Measurements from ENCODE around the gene SLC2A5.

The SLC2A5 gene

GRCh38 chr1:9059891-9060744 is 9.3 kb downstream of the SLC2A5 start:
- H2BK5ac ChIP-seq (ENCODE audit: low read depth, low read length, poor library complexity) = no peak overlapping the region
- no peaks in the 10 kb centered on the region for H3K36me3 ChIP-seq (ENCODE audit: control insufficient read depth in 1 of 2, insufficient read depth in 2 of 2, low read length in 2 of 2)
- H3K27ac ChIP-seq (ENCODE audit: low read depth, low read length) = no peak overlapping the region
- no peak overlapping the region for H4K91ac ChIP-seq (ENCODE audit: low read depth, low read length)
- no peak overlapping the region for H4K12ac ChIP-seq (ENCODE audit: low read depth, low read length)
- H3K79me1 ChIP-seq (ENCODE audit: low read length) = no peaks in the 10 kb centered on the region
- no peak overlapping the region for H2AFZ ChIP-seq (ENCODE audit: insufficient read depth, low read length, poor library complexity)
- H3K4me3 ChIP-seq (ENCODE audit: low read depth, low read length) = no peak overlapping the region
- DNase-seq = no peak
- no peak overlapping the region for H2AK5ac ChIP-seq (ENCODE audit: low read length)
- H3K4me2 ChIP-seq (ENCODE audit: low read length) = no peak overlapping the region
- H3K9ac ChIP-seq (ENCODE audit: low read length) = no peak overlapping the region
- no peak overlapping the region for H2BK12ac ChIP-seq (ENCODE audit: low read length)
- no peak overlapping the region for H2BK120ac ChIP-seq (ENCODE audit: insufficient read depth, low read length, poor library complexity)
- no peaks in the 10 kb centered on the region for H3K4me1 ChIP-seq (ENCODE audit: control insufficient read depth in 1 of 2, insufficient read depth in 2 of 2, low read length in 2 of 2)
- H3K9me3 ChIP-seq (ENCODE audit: insufficient read depth, low read depth, low read length) = peaks cover 3% of the 10 kb centered on the region
- H4K8ac ChIP-seq (ENCODE audit: low read depth, low read length) = no peak overlapping the region
- H3K18ac ChIP-seq (ENCODE audit: low read length) = no peak overlapping the region
- no peak overlapping the region for H3K14ac ChIP-seq (ENCODE audit: low read length)
- 100% methylated on average over 1 of the region's 4 CpGs for WGBS (ENCODE audit: extremely low coverage, insufficient coverage, insufficient read length)
- no peak overlapping the region for H3K4ac ChIP-seq (ENCODE audit: low read depth, low read length)
- H3K27me3 ChIP-seq (ENCODE audit: insufficient read depth, low read length) = no peaks in the 10 kb centered on the region
- peak overlapping the region; percentile 44 for H3K23ac ChIP-seq (ENCODE audit: low read length)
- H3K79me2 ChIP-seq (ENCODE audit: control insufficient read depth, insufficient read depth, low read length, poor library complexity) = no peaks in the 10 kb centered on the region

DNA sequence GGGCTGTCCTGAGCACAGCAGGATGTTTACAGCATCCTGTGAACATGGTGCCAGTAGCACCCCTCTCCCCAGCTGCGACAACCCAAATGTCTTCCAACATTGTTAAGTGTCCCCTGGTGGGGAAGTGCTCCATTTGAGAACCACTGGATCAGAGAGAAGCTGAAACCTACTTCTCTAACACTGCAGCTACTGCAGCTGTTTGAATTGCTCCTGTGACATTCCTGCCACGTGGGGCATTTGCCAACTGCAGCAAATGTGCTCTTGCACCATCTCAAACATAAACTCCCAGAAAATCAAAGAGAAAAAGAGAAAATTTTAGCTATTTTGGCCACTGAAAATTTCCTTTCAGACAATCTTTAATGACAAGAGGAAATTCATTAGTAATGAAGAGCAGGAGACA is 11.0 kb downstream of the SLC2A5 start:
- Histone ChIP-seq H3K9ac (ENCODE audit: low read length) (no peak overlapping the region), H3K4ac (ENCODE audit: low read depth, low read length) (no peak overlapping the region), H2BK5ac (ENCODE audit: low read depth, low read length, poor library complexity) (no peak overlapping the region), H4K12ac (ENCODE audit: low read depth, low read length) (no peak overlapping the region), H3K36me3 (ENCODE audit: control insufficient read depth in 1 of 2, insufficient read depth in 2 of 2, low read length in 2 of 2) (no peaks in the 10 kb centered on the region), H3K23ac (ENCODE audit: low read length) (no peak overlapping the region), H3K27me3 (ENCODE audit: insufficient read depth, low read length) (no peaks in the 10 kb centered on the region), H2BK120ac (ENCODE audit: insufficient read depth, low read length, poor library complexity) (no peak overlapping the region), H3K14ac (ENCODE audit: low read length) (no peak overlapping the region), H3K4me1 (ENCODE audit: control insufficient read depth in 1 of 2, insufficient read depth in 2 of 2, low read length in 2 of 2) (no peaks in the 10 kb centered on the region), H2AK5ac (ENCODE audit: low read length) (no peak overlapping the region), H2BK12ac (ENCODE audit: low read length) (no peak overlapping the region), H3K79me2 (ENCODE audit: control insufficient read depth, insufficient read depth, low read length, poor library complexity) (no peaks in the 10 kb centered on the region), H2AFZ (ENCODE audit: insufficient read depth, low read length, poor library complexity) (no peak overlapping the region), H4K91ac (ENCODE audit: low read depth, low read length) (no peak overlapping the region), H3K27ac (ENCODE audit: low read depth, low read length) (no peak overlapping the region), H3K79me1 (ENCODE audit: low read length) (no peaks in the 10 kb centered on the region), H3K4me3 (ENCODE audit: low read depth, low read length) (no peak overlapping the region), H3K9me3 (ENCODE audit: insufficient read depth, low read depth, low read length) (peaks cover 3% of the 10 kb centered on the region), H3K18ac (ENCODE audit: low read length) (no peak overlapping the region), H3K4me2 (ENCODE audit: low read length) (no peak overlapping the region), H4K8ac (ENCODE audit: low read depth, low read length) (no peak overlapping the region)
- DNase-seq = peak; percentile 25 to 62
- no CpG with 5 or more reads among the region's 2 CpGs for WGBS (ENCODE audit: extremely low coverage, insufficient coverage, insufficient read length)

DNA sequence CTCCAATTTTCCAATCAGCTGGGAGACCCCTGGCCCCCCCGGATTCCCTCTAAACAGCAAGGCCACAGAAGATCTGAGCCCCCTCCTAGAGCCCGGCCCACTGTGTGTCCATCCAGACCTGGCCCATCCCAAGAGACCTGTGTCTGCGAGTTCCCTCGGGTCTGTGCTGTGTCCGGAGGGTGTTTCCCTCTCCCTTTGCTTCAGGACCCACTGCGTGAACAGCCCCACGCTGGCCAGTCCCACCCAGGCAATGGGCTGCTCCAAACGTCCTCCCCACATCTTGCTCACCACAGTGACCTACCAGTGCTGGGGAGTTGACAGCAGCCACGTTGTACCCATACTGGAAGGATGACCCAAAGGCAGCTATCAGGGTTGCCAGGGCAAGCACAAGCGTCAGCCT is 11.6 kb downstream of the SLC2A5 start:
- Histone ChIP-seq H3K79me1 (ENCODE audit: low read length) (no peaks in the 10 kb centered on the region), H3K27ac (ENCODE audit: low read depth, low read length) (no peak overlapping the region), H3K9ac (ENCODE audit: low read length) (no peak overlapping the region), H3K36me3 (ENCODE audit: control insufficient read depth in 1 of 2, insufficient read depth in 2 of 2, low read length in 2 of 2) (no peaks in the 10 kb centered on the region), H3K27me3 (ENCODE audit: insufficient read depth, low read length) (no peaks in the 10 kb centered on the region), H3K4me3 (ENCODE audit: low read depth, low read length) (no peak overlapping the region), H3K4ac (ENCODE audit: low read depth, low read length) (no peak overlapping the region), H2BK12ac (ENCODE audit: low read length) (no peak overlapping the region), H4K91ac (ENCODE audit: low read depth, low read length) (no peak overlapping the region), H2BK120ac (ENCODE audit: insufficient read depth, low read length, poor library complexity) (no peak overlapping the region), H3K4me1 (ENCODE audit: control insufficient read depth in 1 of 2, insufficient read depth in 2 of 2, low read length in 2 of 2) (no peaks in the 10 kb centered on the region), H2AK5ac (ENCODE audit: low read length) (no peak overlapping the region), H2BK5ac (ENCODE audit: low read depth, low read length, poor library complexity) (no peak overlapping the region), H3K23ac (ENCODE audit: low read length) (no peak overlapping the region), H3K79me2 (ENCODE audit: control insufficient read depth, insufficient read depth, low read length, poor library complexity) (no peaks in the 10 kb centered on the region), H4K12ac (ENCODE audit: low read depth, low read length) (no peak overlapping the region), H2AFZ (ENCODE audit: insufficient read depth, low read length, poor library complexity) (no peak overlapping the region), H4K8ac (ENCODE audit: low read depth, low read length) (no peak overlapping the region), H3K18ac (ENCODE audit: low read length) (no peak overlapping the region), H3K14ac (ENCODE audit: low read length) (no peak overlapping the region), H3K4me2 (ENCODE audit: low read length) (no peak overlapping the region), H3K9me3 (ENCODE audit: insufficient read depth, low read depth, low read length) (peaks cover 3% of the 10 kb centered on the region)
- DNase-seq = no peak
- no CpG with 5 or more reads among the region's 10 CpGs for WGBS (ENCODE audit: extremely low coverage, insufficient coverage, insufficient read length)

- Histone ChIP-seq H3K14ac (ENCODE audit: low read length) (no peak overlapping the region), H3K79me1 (ENCODE audit: low read length) (no peaks in the 10 kb centered on the region), H3K79me2 (ENCODE audit: control insufficient read depth, insufficient read depth, low read length, poor library complexity) (no peaks in the 10 kb centered on the region), H3K4me3 (ENCODE audit: low read depth, low read length) (no peak overlapping the region), H4K91ac (ENCODE audit: low read depth, low read length) (no peak overlapping the region), H3K9ac (ENCODE audit: low read length) (no peak overlapping the region), H2AK5ac (ENCODE audit: low read length) (no peak overlapping the region), H2BK120ac (ENCODE audit: insufficient read depth, low read length, poor library complexity) (no peak overlapping the region), H3K4ac (ENCODE audit: low read depth, low read length) (no peak overlapping the region), H3K23ac (ENCODE audit: low read length) (no peak overlapping the region), H3K27ac (ENCODE audit: low read depth, low read length) (no peak overlapping the region), H3K4me1 (ENCODE audit: control insufficient read depth in 1 of 2, insufficient read depth in 2 of 2, low read length in 2 of 2) (no peaks in the 10 kb centered on the region), H4K12ac (ENCODE audit: low read depth, low read length) (no peak overlapping the region), H3K4me2 (ENCODE audit: low read length) (no peak overlapping the region), H3K36me3 (ENCODE audit: control insufficient read depth in 1 of 2, insufficient read depth in 2 of 2, low read length in 2 of 2) (no peaks in the 10 kb centered on the region), H2AFZ (ENCODE audit: insufficient read depth, low read length, poor library complexity) (no peak overlapping the region), H2BK5ac (ENCODE audit: low read depth, low read length, poor library complexity) (no peak overlapping the region), H3K18ac (ENCODE audit: low read length) (no peak overlapping the region), H3K9me3 (ENCODE audit: insufficient read depth, low read depth, low read length) (no peaks in the 10 kb centered on the region), H2BK12ac (ENCODE audit: low read length) (no peak overlapping the region), H3K27me3 (ENCODE audit: insufficient read depth, low read length) (no peaks in the 10 kb centered on the region), H4K8ac (ENCODE audit: low read depth, low read length) (no peak overlapping the region)
- WGBS (ENCODE audit: extremely low coverage, insufficient coverage, insufficient read length) = no CpG with 5 or more reads among the region's 6 CpGs
- DNase-seq = no peak
These were observed 17.0 kb downstream of the SLC2A5 start for GRCh38 chr1:9052272-9053049.
